Omental fat pad (tissue), 4 donors: ENCODE results near the gene IL11RA. TPM values are rescaled to one million over a fixed set of nuclear protein-coding genes. Genes with fewer than 3 reads are reported as not detected.

Experiments
- ATAC-seq: fragments of 150-250 bp; one replicate; pipeline ENCODE4 v1.9.1; 2016; ENCODE audit warnings: mild to moderate bottlenecking, moderate library complexity; ENCODE audit not compliant: low FRiP score
- DNase-seq: peaks from one replicate; pipeline ENCODE4 v3.0.0-alpha.2; 2019; ENCODE audit warnings: low spot score
- CTCF ChIP-seq, 3 donors: fragments of 450-650 bp; IDR thresholded peaks; one replicate each; pipeline ENCODE4 v1.5.1; 2016 to 2017; ENCODE audit warnings: antibody characterized with exemption in 3 of 3, mild to moderate bottlenecking in 3 of 3, moderate library complexity in 2 of 3
- total RNA-seq, 4 donors: library from RNA; depleted of rRNA; stranded (reverse); fragments of >200 nt; gene quantifications; one replicate each; pipeline ENCODE4 v1.1.0, GENCODE V29; 2016

Gene IL11RA
- total RNA-seq, 4 donors from 2014 or later = 13.3 to 49.3 (median 23.1) TPM

- DNase-seq = no peak
- no peak for TF ChIP-seq CTCF (IDR thresholded peaks at IDR 0.05)
- no peak for ATAC-seq
Observed at GRCh38 chr9:34686732-34687131, 34.7 kb downstream of the IL11RA start.

GRCh38 chr9:34687276-34688030 is 35.5 kb downstream of the IL11RA start:
- no peak for TF ChIP-seq CTCF (IDR thresholded peaks at IDR 0.05)
- DNase-seq = no peak
- no peak for ATAC-seq

GRCh38 chr9:34688329-34689115 is 36.5 kb downstream of the IL11RA start:
- ATAC-seq (no peak), DNase-seq (no peak)
- no peak for TF ChIP-seq CTCF (IDR thresholded peaks at IDR 0.05)

GRCh38 chr9:34689116-34689470 is 37.1 kb downstream of the IL11RA start:
- ATAC-seq (no peak), DNase-seq (no peak)
- TF ChIP-seq CTCF (IDR thresholded peaks at IDR 0.05) = no peak

- ATAC-seq = no peak
- no peak for TF ChIP-seq CTCF (IDR thresholded peaks at IDR 0.05)
- DNase-seq = no peak
Observed at GRCh38 chr9:34689512-34689911, 37.5 kb downstream of the IL11RA start.

- DNase-seq = no peak
- TF ChIP-seq CTCF (IDR thresholded peaks at IDR 0.05) = no peak
- ATAC-seq = no peak
Observed at GRCh38 chr9:34690983-34691935, 39.3 kb downstream of the IL11RA start, which contains the start of gene CCL19. Gene CCL19 (minus strand): TSS chr9:34691276. CDS start chr9:34691139, 137 bp downstream.
